HG03039 (cell line): Measurements from ENCODE around the gene SPRYD3.
"Not testable (repeated sequence)": the region's sequence is repeated elsewhere in the genome, so short reads cannot be mapped to it uniquely, and the experiment has no call there.

Experiments used
- ATAC-seq: cut with Tn5 transposase; IDR thresholded peaks from one replicate; pipeline ENCODE4 v1.9.1; 2021; ENCODE audit warnings: mild to moderate bottlenecking, moderate library complexity; ENCODE audit not compliant: unreplicated experiment

Gene SPRYD3

DNA sequence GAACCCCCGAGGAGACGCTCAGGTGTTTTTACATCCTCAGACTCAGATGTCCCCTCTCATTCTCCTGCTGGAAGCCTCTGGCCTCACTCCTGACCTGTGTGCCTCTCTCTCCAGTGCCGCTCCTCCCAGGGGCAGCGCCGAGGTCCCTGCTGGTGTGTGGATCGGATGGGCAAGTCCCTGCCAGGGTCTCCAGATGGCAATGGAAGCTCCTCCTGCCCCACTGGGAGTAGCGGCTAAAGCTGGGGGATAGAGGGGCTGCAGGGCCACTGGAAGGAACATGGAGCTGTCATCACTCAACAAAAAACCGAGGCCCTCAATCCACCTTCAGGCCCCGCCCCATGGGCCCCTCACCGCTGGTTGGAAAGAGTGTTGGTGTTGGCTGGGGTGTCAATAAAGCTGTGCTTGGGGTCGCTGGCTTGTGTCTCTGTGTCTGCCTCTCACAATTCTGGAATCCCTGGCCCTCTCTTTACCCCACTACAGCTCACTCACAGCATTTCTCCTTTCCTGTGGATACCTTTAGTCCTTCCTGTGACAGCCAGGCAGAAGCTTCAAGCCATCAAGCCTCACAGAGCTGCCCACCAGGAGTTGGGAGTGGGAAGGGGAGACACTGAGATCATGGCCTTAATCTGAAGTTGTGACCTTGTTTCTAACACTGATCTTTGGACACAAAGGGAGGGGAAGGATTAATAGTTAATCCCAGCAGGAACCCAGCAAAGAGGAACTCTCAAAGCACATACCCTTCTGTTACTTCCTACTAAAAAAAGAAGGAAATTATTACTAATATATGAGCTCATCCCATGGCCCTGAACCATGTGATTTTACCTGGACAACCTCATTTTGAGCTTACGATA, 23.0 kb upstream of the SPRYD3 start:
- ATAC-seq, result no peak

DNA sequence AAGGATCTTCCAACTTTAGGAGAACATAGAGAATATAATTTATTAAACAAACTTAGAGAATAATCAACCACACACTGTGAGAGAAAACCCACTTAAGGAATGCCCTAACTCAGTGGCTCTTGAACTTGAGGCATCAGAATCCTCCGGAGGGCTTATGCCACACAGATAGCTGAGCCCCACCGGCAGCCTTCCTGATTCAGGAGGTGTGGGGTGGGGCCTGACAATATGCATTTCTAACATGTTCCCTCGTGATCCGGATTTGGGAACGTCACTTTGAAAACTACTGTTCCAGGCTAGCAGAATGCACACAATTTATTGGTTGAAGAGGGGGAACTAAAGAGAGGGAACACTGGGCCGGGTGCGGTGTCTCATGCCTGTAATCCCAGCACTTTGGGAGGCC, 22.1 kb upstream of the SPRYD3 start:
- no peak for ATAC-seq

DNA sequence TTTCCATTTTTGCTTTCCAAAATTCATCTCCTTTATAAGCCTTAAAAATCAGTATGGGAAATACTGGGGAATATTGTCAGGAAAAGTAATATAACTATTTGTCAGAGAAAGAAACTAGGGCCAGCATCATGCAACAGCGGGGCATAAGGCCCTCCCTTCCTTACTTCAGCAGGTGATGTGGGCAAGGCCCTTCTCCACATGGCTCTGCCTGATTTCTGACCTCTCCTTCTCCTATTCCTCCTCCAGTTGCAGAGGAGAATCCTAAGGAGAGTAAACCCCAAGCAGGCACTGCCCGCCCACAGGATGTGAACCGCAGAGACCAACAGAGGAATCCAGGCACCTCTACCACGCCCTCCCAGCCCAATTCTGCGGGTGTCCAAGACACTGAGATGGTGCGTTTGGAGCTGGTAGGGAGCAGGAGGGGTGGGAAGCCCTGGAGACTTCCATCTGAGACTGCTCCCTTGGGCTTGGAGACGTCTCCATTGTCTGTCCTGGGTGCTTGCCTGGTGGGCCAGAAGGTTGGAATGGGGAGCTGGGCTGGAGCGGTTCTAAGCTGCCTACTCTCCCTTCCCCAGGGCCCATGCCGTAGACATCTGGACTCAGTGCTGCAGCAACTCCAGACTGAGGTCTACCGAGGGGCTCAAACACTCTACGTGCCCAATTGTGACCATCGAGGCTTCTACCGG, 21.4 kb upstream of the SPRYD3 start:
- no peak for ATAC-seq

DNA sequence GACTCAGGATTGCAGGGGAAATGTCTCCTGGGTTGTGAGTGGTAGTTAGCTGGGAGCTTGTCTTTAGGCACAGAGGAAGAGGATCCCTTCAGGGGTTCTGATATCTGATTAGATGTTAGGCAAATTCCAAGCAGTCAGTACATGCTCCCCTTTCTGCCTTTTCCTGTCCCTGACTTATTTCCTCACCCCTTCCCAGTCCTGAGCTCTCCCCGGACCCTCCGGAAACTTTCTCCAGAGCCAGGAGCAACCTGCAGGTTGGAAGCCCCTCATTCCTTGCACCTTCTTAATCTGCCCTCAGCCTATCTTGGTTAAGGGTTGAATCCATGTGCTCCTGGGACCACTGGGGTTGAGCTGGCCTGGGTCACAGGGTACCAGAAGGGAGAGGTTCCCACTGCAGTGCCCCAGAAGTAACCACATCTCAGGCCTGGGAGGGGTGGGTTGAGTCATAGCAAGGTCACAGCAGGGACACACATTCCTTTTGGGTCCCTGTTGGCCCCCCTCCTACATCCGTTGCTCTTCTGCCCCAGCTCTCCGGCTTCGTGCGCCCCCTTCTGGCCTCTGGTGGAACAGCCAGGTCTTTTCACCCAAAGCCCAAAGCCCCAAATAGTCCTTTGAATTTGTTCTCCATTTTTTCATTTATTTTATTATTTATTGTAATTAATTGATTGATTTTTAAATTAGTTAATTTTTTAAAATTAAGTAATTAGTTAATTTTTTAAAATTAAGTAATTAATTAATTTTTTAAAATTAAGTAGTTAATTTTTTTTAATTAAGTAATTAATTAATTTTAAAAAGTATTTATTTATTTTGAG, 20.1 kb upstream of the SPRYD3 start:
- no peak for ATAC-seq

DNA sequence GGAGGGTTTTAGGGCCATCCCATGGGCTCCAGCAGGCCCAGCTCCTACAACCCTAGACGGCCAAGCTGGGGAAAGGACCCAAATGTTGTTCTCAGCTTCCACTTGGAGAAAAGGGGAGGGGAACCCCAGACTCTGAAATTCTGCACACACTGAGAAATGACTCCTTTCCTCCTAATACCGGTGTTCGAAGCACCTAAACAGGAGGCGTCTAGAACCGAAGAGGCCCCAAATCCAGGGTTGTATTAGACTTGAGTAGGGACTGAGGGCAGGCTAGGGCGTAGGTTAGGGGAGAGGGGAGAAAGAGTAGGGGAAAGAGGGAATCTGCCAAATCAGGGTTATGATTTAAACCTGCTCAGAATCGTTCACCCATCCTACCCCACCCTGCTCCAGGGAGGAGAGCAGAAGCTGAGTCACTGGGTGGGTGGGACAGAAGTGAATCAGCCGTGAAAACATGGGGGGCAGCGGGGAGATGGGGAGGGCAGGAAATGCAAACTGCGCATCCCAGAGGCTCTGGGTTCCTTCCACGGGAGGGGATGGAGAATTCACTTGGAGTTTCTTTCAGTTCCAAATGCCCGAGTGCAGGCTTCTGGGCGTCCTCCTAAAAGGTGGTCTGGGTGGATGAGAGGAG, 19.3 kb upstream of the SPRYD3 start:
- ATAC-seq, result no peak

DNA sequence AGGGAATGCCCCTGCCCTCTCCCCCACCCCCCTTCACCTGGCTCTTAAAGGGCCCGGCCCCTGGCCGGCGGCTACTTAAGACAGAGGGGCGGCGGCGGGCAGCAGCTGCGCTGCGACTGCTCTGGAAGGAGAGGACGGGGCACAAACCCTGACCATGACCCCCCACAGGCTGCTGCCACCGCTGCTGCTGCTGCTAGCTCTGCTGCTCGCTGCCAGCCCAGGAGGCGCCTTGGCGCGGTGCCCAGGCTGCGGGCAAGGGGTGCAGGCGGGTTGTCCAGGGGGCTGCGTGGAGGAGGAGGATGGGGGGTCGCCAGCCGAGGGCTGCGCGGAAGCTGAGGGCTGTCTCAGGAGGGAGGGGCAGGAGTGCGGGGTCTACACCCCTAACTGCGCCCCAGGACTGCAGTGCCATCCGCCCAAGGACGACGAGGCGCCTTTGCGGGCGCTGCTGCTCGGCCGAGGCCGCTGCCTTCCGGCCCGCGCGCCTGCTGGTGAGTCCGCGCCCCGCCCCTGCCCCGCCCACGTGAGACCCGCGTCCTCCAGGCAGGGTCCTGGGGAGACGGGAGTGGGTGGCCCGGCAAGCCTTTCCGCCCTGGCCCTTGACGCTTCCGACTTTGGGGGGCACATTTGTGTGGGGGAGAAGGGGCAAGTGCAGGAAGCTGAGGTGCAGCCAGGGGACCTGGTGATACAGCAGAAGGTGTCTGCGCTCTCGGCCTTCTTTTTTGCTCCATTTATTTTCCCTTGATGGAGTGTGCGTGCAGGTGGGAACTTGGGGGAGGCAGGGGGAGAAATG, 18.6 kb upstream of the SPRYD3 start, which contains the start of gene IGFBP6:
TSS of gene IGFBP6 (plus strand) at position 104 of the 790 bp plus-strand sequence. CDS start at position 155, 51 bp downstream.
- no peak for ATAC-seq

DNA sequence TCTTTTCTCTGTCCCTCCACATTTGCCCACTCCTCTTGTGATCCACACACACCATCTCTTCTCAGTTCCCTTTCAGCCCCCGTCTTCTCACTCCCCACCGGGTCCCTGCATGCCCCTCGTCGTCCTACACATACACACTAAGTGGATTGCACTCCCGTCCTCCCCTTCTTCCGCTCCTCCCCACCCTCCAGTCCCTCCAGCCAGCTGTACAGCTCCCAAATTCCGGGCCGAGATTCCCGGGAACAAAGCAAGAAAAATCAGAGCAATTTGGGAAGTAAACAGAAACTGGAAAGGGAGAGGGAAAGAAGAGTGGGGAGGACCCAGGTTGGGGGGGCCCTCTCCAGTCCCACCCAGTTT, 18.0 kb upstream of the SPRYD3 start:
- no peak for ATAC-seq

DNA sequence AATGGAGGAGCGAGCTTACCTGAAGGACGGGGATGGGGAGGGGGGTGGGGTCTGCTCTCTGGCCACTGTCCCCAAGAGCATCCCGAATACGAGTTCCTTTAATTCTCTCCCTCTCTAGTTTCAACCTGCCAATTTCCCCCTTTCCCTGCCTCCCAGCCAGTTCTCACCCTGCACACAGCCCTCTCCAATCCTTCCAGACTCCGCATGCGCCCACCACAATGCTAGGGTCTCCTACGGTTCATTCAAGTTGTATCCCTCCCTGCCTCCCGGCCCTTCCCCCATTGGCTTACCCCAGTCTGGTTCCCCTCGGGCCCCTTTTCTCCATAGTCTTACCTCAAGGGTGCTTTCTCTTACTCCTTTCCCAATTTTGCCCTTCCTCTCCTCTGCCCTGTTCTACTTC, 17.6 kb upstream of the SPRYD3 start:
- ATAC-seq, result no peak

DNA sequence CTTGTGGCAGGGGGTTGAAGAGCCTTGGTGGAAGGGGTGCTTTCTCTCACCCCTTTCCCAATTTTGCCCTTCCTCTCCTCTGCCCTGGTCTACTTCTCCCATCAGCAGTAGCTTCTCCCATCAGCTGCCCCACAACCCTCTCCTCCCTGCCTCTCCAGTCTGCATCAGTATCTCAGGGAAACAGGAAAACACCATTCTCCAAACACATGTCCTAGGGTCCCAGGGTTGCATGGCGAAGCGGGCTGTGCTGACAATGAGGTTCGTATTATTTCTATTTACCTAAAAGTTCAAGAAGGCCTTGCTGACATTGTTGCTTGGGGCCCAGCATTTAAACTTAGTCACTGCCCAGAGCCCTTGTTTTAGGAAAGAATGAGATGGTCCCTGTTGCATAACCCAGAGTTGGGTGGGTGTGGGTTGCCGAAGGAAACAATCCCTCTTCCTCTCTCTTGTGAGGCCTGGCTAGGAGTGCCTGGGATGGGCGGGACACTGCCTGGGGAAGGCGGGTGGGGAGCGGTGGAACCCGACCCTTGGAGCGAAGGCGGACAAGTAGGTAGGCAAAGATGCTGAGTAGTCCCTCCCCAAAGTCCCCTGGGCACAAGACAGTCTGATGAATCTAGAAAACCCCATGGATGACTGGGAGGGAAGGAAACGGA, 17.0 kb upstream of the SPRYD3 start:
- no peak for ATAC-seq

DNA sequence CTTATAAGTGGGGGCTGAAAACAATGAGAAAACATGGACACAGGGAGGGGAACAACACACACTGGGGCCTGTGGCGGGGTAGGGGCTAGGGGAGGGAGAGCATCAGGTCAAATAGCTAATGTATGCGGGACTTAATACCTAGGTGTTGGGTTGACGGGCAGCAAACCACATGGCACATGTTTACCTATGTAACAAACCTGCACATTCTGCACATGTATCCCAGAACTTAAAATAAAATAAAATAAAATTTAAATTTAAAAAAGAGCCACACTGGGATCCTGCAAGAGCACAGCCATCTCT, 16.4 kb upstream of the SPRYD3 start:
- not testable (repeated sequence) for ATAC-seq

DNA sequence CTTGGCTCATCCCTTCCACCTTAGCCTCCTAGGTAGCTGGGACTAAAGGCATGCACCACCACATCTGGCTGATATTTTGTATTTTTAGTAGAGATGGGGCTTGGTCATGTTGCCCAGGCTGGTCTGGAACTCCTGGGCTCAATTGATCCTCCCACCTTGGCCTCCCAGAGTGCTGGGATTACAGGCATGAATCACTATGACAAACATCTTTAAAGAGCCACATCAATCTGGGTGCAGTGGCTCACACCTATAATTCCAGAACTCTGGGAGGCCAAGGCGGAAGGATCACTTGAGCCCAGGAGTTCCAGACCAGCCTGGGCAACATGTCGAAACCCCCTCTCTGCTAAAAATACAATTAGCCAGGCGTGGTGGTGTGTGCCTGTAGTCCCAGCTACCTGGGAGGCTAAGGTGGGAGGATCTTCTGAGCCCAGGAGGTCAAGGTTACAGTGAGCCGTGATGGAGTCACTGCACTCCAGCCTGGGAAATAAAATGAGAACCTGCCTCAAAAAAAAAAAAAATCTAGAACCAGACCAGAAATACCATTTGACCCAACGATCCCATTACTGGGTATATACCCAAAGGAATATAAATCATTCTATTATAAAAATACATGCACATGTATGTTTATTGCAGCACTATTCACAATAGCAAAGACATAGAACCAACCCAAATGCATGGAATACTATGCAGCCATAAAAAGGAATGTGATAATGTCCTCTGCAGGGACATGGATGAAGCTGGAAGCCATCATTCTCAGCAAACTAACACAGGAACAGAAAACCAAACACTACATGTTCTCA, 15.8 kb upstream of the SPRYD3 start:
- ATAC-seq, result not testable (repeated sequence)

DNA sequence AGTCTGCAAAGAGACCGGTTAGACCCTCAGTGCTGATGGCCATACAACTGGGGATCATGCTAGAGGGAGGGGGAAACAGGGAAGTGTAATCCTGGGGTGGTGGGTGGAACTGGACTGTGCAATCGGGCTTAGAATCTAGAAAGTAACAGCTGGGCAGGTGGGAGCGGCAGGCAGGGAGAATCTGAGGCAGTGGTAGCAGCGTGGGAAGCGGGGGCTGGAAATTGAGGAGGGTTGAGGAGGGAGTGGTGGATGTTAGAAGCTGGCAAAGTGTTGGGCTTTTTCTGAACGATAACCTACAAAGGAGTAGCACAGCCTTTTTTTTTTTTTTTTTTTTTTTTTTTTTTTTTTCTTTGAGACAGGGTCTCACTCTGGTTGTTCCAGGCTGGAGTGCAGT, 15.2 kb upstream of the SPRYD3 start:
- no peak for ATAC-seq

DNA sequence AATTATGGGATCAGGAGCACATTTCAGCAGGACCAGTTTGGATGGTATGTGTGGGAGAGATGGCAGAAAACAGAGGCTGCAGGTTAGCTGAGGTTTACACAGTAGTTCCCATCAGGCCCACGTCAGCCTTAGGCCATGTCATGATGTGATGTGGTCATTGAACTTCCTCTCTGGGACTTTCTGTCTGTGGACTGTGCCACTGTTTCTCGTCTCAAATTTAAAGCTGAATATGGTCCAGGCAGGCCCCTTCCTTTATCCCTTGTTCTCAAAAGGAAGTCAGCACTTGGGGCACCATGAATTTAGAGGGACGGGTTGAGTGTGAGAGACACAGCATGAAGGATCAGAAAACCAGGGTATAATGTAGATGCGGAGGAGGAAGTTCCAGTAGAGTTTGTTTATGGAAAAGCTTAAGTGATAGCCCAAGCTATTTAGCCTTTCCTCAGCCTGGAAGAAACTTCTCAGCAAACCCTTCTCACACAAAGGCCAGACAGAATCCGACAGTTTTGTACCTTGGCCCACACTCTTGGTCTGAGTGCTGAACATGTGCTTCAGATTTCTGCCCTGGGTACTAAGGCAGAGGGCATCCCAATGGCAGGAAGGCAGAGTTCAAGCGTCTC, 14.7 kb upstream of the SPRYD3 start:
- ATAC-seq, result no peak

DNA sequence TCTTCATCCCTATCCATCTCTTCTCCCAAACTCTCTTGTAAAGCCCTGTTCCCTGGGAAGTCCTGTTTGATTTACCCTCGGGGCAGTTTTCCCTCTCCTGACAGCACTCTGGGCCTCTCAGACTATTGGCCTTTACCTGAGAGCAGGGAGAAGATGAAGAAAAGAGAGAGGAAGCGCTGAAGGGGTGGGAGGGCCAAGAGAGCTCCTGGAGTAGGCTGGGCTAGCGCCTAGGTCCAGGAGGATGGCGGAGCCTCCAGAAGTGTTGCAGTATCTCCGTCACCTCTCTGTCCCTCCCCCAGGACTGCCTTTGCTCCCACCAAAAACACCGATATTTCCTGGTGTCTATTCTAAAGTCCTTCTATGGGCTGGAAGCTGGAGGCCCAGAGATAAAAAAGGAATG, 12.6 kb upstream of the SPRYD3 start:
- no peak for ATAC-seq

DNA sequence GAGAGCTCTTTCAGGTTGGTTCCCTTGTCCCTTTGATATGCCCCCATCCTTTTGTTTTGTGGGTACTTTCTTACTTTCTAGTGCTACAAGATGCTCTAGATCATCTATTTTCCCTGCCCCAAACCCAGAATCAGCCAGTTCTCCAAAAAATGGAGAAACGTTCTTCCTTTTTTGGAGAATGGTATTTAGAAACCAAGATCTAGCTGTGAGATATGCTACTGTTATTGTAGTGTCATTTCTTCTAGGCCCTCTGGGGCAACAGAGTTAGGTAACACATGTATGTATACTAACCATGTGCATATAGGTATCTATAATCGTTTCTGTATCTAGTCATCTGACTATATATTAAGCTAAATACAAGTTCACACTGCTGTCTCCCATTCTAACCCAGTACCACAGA, 11.4 kb upstream of the SPRYD3 start:
- ATAC-seq, result no peak

DNA sequence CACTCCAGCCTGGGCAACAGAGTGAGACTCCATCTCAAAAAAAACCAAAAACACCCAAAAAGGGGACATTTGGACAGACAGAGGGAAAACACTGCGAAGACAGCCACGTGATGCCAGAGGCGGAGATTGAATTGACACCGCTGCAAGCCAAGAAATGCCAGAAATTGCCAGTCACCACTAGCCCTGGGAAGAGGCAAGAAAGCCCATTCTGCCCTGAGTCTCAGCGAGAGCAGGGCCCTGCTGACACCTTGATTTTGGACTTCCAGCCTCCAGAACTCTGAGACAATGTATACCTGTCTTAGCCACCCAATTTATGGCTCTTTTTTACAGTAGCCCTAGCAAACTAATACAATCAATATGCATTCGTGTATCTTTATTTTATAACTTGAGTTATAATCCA, 10.9 kb upstream of the SPRYD3 start:
- ATAC-seq, result no peak

DNA sequence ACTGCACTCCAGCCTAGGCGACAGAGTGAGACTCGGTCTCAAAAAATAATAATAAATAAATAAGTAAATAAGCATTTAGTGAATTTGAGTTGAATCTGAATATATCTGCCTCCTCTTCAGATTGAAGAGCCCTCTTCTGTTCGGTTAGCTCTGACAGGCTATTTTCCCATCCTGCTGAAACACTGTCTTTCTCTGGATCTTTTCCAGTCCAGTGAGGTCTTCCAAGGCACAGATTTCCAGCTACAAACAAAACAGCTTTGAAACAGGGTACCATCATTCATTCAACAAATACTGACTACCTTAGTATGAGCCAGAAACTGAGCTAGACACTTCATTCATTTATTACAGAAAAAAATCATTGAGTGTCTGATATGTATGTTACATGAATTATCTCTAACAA, 7.2 kb upstream of the SPRYD3 start:
- no peak for ATAC-seq

DNA sequence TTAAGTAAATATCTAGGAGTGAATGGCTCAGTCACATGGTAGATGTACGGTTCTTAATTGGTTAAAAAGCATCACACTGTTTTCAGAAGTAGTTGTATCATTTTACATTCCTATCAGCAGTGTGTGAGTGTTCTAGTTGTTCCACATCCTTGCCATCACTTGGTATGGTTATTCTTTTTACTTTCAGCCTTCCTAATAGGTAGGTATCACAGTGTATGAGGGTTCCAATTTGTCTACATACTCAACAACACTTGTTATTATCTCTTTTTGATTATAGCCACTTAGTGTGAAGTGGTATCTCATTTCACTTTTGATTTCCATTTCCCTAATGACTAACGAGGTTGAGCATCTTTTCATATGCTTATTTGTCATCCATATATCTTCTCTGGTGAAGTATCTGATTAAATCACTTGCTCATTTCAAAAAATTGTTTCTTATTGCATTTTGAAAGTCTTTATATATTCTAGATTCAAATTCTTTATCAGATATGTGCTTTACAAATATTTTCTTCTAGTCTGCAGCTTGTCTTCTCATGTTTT, 3.5 kb upstream of the SPRYD3 start:
- ATAC-seq, result no peak
